Measurements from ENCODE around the gene SOX2. TPM values are rescaled to one million over a fixed set of nuclear protein-coding genes. Genes with fewer than 3 reads are reported as not detected.
"Not testable (repeated sequence)": the region's sequence is repeated elsewhere in the genome, so short reads cannot be mapped to it uniquely, and the experiment has no call there.

The SOX2 gene
- total RNA-seq, 4 donors from 2014 or later = 21.3 to 54.8 (median 43.5) TPM

GRCh38 chr3:181755959-181756358 is 44.2 kb downstream of the SOX2 start:
- H3K4me1 ChIP-seq = no peaks in the 10 kb centered on the region
- no peak overlapping the region for H3K27ac ChIP-seq
- H3K36me3 ChIP-seq = no peaks in the 10 kb centered on the region
- peaks cover 0 to 31% (median 0%) of the 10 kb centered on the region in 4 donors for H3K27me3 ChIP-seq
- TF ChIP-seq POLR2A (IDR thresholded peaks at IDR 0.05) = no peak
- no peak for TF ChIP-seq CTCF (IDR thresholded peaks at IDR 0.05)
- H3K9me3 ChIP-seq = no peaks in the 10 kb centered on the region
- no peak for DNase-seq
- intact Hi-C loops (cut with DNase I) = no loop called here
- H3K4me3 ChIP-seq = no peak overlapping the region
- 34 to 59% methylated on average over 3 of the region's 3 CpGs for WGBS, 2 donors

- TF ChIP-seq POLR2A (IDR thresholded peaks at IDR 0.05) (no peak), CTCF (IDR thresholded peaks at IDR 0.05) (no peak)
- no peaks in the 10 kb centered on the region for H3K36me3 ChIP-seq
- H3K27me3 ChIP-seq = peaks cover 0 to 37% (median 0%) of the 10 kb centered on the region in 4 donors
- no peaks in the 10 kb centered on the region for H3K9me3 ChIP-seq
- intact Hi-C loops (cut with DNase I) = no loop called here
- no peak for DNase-seq
- no peaks in the 10 kb centered on the region for H3K4me1 ChIP-seq
- 44 to 85% methylated on average over 3 of the region's 3 CpGs for WGBS, 2 donors
- H3K27ac ChIP-seq = no peak overlapping the region
- no peak overlapping the region for H3K4me3 ChIP-seq
Measured at GRCh38 chr3:181756645-181757297, 45.0 kb downstream of the SOX2 start.

GRCh38 chr3:181757694-181758306 is 46.1 kb downstream of the SOX2 start:
- H3K27ac ChIP-seq = no peak overlapping the region
- no peaks in the 10 kb centered on the region for H3K36me3 ChIP-seq
- intact Hi-C loops (cut with DNase I) = no loop called here
- H3K27me3 ChIP-seq = peaks cover 0 to 37% (median 0%) of the 10 kb centered on the region in 4 donors
- H3K4me1 ChIP-seq = no peaks in the 10 kb centered on the region
- 28 to 29% methylated on average over 3 of the region's 3 CpGs for WGBS, 2 donors
- TF ChIP-seq POLR2A (IDR thresholded peaks at IDR 0.05) (no peak), CTCF (IDR thresholded peaks at IDR 0.05) (no peak)
- no peaks in the 10 kb centered on the region for H3K9me3 ChIP-seq
- no peak for DNase-seq
- H3K4me3 ChIP-seq = no peak overlapping the region

- Histone ChIP-seq H3K9me3 (no peaks in the 10 kb centered on the region), H3K4me3 (no peak overlapping the region), H3K4me1 (no peaks in the 10 kb centered on the region), H3K27ac (no peak overlapping the region), H3K27me3 (peaks cover 0 to 8% (median 0%) of the 10 kb centered on the region in 4 donors), H3K36me3 (no peaks in the 10 kb centered on the region)
- no peak for DNase-seq
- TF ChIP-seq CTCF (IDR thresholded peaks at IDR 0.05) (no peak), POLR2A (IDR thresholded peaks at IDR 0.05) (no peak)
- WGBS, 2 donors = 86 to 90% methylated on average over 6 of the region's 6 CpGs
- intact Hi-C loops (cut with DNase I) = no loop called here
Measured at GRCh38 chr3:181761906-181762305, 50.2 kb downstream of the SOX2 start.

GRCh38 chr3:181764033-181764432 is 52.3 kb downstream of the SOX2 start:
- WGBS, 2 donors = 87 to 94% methylated on average over 5 of the region's 5 CpGs
- H3K4me1 ChIP-seq; intact Hi-C loops (cut with DNase I): not testable (repeated sequence)

More at GRCh38 chr3:181764033-181764432, 52.3 kb downstream of the SOX2 start:
- DNase-seq, H3K4me3 ChIP-seq, H3K36me3 ChIP-seq, H3K27me3 ChIP-seq, H3K27ac ChIP-seq, H3K9me3 ChIP-seq: not testable (repeated sequence)

Small RNAs within 50 kb of the gene (small RNA-seq; reads per million reads assigned to genes)
- gene RF01954 = 0 reads per million in 4 donors

Measured in esophagus squamous epithelium (tissue), 5 donors.